ENCODE results near the gene TANGO6.

DNA sequence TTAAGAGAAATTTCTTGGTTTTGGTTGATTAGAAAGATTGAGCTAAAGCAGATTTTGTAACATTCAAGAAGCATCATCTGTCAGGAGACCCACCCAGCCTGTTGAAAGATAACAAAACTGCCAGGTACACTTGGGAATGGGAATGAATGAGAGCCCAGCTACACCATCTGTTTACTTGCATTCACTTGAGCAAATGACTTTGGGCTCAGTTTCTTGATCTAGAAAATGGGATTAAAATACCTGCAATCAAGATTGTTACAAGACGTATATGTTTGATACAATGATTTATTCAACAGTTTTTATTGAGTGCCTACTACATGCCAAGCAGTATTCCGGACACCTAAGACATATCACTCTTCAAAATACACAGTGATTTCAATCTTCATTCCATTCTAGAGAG lies 185.8 kb downstream of the TANGO6 start:
- TF ChIP-seq POLR2AphosphoS5 (IDR thresholded peaks at IDR 0.05; ENCODE audit: low read length): no peak
- TF ChIP-seq, protein P1, sequence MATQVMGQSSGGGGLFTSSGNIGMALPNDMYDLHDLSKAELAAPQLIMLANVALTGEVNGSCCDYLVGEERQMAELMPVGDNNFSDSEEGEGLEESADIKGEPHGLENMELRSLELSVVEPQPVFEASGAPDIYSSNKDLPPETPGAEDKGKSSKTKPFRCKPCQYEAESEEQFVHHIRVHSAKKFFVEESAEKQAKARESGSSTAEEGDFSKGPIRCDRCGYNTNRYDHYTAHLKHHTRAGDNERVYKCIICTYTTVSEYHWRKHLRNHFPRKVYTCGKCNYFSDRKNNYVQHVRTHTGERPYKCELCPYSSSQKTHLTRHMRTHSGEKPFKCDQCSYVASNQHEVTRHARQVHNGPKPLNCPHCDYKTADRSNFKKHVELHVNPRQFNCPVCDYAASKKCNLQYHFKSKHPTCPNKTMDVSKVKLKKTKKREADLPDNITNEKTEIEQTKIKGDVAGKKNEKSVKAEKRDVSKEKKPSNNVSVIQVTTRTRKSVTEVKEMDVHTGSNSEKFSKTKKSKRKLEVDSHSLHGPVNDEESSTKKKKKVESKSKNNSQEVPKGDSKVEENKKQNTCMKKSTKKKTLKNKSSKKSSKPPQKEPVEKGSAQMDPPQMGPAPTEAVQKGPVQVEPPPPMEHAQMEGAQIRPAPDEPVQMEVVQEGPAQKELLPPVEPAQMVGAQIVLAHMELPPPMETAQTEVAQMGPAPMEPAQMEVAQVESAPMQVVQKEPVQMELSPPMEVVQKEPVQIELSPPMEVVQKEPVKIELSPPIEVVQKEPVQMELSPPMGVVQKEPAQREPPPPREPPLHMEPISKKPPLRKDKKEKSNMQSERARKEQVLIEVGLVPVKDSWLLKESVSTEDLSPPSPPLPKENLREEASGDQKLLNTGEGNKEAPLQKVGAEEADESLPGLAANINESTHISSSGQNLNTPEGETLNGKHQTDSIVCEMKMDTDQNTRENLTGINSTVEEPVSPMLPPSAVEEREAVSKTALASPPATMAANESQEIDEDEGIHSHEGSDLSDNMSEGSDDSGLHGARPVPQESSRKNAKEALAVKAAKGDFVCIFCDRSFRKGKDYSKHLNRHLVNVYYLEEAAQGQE (IDR thresholded peaks at IDR 0.05; ENCODE audit: low read depth, low read length): no peak
